ENCODE data around the gene ZNF740. TPM values are rescaled to one million over a fixed set of nuclear protein-coding genes. Genes with fewer than 3 reads are reported as not detected.

ZNF740 gene
- polyA plus RNA-seq, 1 of the 3 experiments (the other 2 are of a cell fraction) = 14.6 TPM

GRCh38 chr12:53217051-53217930, 36.8 kb downstream of the ZNF740 start:
- Histone ChIP-seq H3K4me1 (ENCODE audit: control insufficient read depth in 1 of 2, insufficient read depth in 2 of 2, low read depth in 1 of 2, low read length in 1 of 2) (peaks cover 26 to 28% of the 10 kb centered on the region in 2 experiments), H4K20me1 (ENCODE audit: insufficient read depth) (peaks cover 5% of the 10 kb centered on the region; the same call in 1 of the 2 replicates), H3K9me3 (no peaks in the 10 kb centered on the region), H3K4me2 (peak overlapping the region; percentile 80; the same call in 1 of the 2 replicates), H3K36me3 (replicated peaks in 1 of 2; ENCODE audit: control insufficient read depth in 1 of 2, insufficient read depth in 2 of 2, low read length in 1 of 2) (peaks cover 12 to 18% of the 10 kb centered on the region in 2 experiments), H3F3A (replicated peaks; ENCODE audit: insufficient read depth) (peaks cover 22% of the 10 kb centered on the region), H3K4me3 (ENCODE audit: low read depth in 2 of 2, low read length in 1 of 2) (no peak overlapping the region), H3K9me2 (no peaks in the 10 kb centered on the region), H2AFZ (ENCODE audit: low read depth) (no peak overlapping the region), H3K79me2 (ENCODE audit: insufficient read depth) (peaks cover 40% of the 10 kb centered on the region), H3K27me3 (ENCODE audit: insufficient read depth) (no peaks in the 10 kb centered on the region), H3K9ac (no peak overlapping the region), H3K27ac (ENCODE audit: low read depth in 2 of 2, low read length in 1 of 2) (no peak overlapping the region)
- DNase-seq = no peak
- ChIA-PET CTCF (interaction anchor here (1.4 to 14.8 kb wide), 6 partner anchors 27 to 74 kb away, joined by 4 to 363 read pairs (median 90); partner anchors contain the start of genes ESPL1, MYG1 and PFDN5), POLR2A (no interaction called here)
- WGBS (ENCODE audit: low lambda C conversion rate) = 88% methylated on average over 15 of the region's 19 CpGs
- TF ChIP-seq CTCF (IDR thresholded peaks at IDR 0.05) = no peak
- no peak for TF ChIP-seq SMC3 (IDR thresholded peaks at IDR 0.05; ENCODE audit: low read depth, low read length)
- TF ChIP-seq JUND (IDR thresholded peaks at IDR 0.05) = no peak
- no peak for TF ChIP-seq FOXJ3 (CRISPR knock-in tag; IDR thresholded peaks at IDR 0.05)
- TF ChIP-seq TEAD4 (IDR thresholded peaks at IDR 0.05; ENCODE audit: borderline replicate concordance, insufficient read depth) = no peak
- TF ChIP-seq MXI1 (IDR thresholded peaks at IDR 0.05; ENCODE audit: low read depth, low read length) = no peak
- TF ChIP-seq EP300 (IDR thresholded peaks at IDR 0.05; ENCODE audit: borderline replicate concordance in 1 of 2, low read depth in 1 of 2, low read length in 1 of 2) = no peak
- no peak for TF ChIP-seq POLR2AphosphoS5 (IDR thresholded peaks at IDR 0.05; ENCODE audit: low read depth, low read length)
- no peak for TF ChIP-seq NRF1 (IDR thresholded peaks at IDR 0.05; ENCODE audit: low read depth, low read length)
- TF ChIP-seq, protein P1, sequence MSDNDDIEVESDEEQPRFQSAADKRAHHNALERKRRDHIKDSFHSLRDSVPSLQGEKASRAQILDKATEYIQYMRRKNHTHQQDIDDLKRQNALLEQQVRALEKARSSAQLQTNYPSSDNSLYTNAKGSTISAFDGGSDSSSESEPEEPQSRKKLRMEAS (IDR thresholded peaks at IDR 0.05; ENCODE audit: low read depth) = no peak
- TF ChIP-seq IRF3 (IDR thresholded peaks at IDR 0.05; ENCODE audit: low read depth, low read length) = no peak
- TF ChIP-seq NFIC (IDR thresholded peaks at IDR 0.05; ENCODE audit: borderline replicate concordance) = no peak
- no peak for TF ChIP-seq PBX3 (IDR thresholded peaks at IDR 0.05)
- no peak for TF ChIP-seq TCF12 (IDR thresholded peaks at IDR 0.05)
- TF ChIP-seq, protein P2, sequence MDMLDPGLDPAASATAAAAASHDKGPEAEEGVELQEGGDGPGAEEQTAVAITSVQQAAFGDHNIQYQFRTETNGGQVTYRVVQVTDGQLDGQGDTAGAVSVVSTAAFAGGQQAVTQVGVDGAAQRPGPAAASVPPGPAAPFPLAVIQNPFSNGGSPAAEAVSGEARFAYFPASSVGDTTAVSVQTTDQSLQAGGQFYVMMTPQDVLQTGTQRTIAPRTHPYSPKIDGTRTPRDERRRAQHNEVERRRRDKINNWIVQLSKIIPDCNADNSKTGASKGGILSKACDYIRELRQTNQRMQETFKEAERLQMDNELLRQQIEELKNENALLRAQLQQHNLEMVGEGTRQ (IDR thresholded peaks at IDR 0.05; ENCODE audit: borderline replicate concordance, low read depth, low read length) = no peak
